ENCODE data around the gene PKP4. TPM values are rescaled to one million over a fixed set of nuclear protein-coding genes. Genes with fewer than 3 reads are reported as not detected.

The PKP4 gene
- total RNA-seq, 1 experiment from 2014 or later, result 147 TPM

DNA sequence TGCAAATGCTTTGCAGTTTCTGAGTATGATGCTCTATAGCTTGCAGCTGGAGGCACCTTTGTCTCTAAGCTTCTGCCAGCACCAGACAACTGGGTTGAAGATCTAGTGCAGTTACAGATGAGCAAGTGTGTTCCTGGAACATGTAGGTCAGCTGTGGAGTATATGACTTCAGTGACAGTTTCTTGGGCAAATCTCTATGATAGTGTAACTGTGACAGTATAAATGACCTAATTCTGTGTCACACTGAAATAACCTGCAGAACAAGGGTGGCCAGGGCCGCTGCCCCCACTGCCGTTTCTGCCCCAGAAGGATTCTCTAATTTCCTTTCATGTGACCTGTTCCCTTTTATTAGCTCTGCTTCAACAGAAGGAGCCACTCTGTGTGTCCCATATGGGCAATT, 193.1 kb downstream of the PKP4 start:
- Histone ChIP-seq H3K4me1 (no peaks in the 10 kb centered on the region), H3K36me3 (ENCODE audit: control insufficient read depth, insufficient read depth, low read length) (peaks cover 11% of the 10 kb centered on the region), H3K27me3 (replicated peaks; ENCODE audit: control insufficient read depth, insufficient read depth, low read length) (no peaks in the 10 kb centered on the region), H3K9me3 (no peaks in the 10 kb centered on the region), H3K4me3 (ENCODE audit: low read depth, low read length) (no peak overlapping the region)
- H3K36me3 Mint-ChIP-seq (ENCODE audit: insufficient read depth, unreplicated experiment), result peaks cover 14% of the 10 kb centered on the region
- no peak for DNase-seq
- ChIA-PET CTCF (interaction anchor here (1.0 kb wide), 1 partner anchor 96 kb away, joined by 4 read pairs; no protein-coding TSS in a partner anchor), POLR2A (no interaction called here)
- TF ChIP-seq, protein P1, sequence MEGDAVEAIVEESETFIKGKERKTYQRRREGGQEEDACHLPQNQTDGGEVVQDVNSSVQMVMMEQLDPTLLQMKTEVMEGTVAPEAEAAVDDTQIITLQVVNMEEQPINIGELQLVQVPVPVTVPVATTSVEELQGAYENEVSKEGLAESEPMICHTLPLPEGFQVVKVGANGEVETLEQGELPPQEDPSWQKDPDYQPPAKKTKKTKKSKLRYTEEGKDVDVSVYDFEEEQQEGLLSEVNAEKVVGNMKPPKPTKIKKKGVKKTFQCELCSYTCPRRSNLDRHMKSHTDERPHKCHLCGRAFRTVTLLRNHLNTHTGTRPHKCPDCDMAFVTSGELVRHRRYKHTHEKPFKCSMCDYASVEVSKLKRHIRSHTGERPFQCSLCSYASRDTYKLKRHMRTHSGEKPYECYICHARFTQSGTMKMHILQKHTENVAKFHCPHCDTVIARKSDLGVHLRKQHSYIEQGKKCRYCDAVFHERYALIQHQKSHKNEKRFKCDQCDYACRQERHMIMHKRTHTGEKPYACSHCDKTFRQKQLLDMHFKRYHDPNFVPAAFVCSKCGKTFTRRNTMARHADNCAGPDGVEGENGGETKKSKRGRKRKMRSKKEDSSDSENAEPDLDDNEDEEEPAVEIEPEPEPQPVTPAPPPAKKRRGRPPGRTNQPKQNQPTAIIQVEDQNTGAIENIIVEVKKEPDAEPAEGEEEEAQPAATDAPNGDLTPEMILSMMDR (IDR thresholded peaks at IDR 0.05; ENCODE audit: insufficient read depth in 1 of 2, low read depth in 1 of 2, low read length in 1 of 2, severe bottlenecking in 1 of 2, unreplicated experiment in 1 of 2), result no peak
- no peak overlapping the region for H3K4me3 Mint-ChIP-seq (ENCODE audit: unreplicated experiment)
- no TSS peak for BruUV-seq (replicated peaks)
- H3K27me3 Mint-ChIP-seq (ENCODE audit: insufficient read depth, unreplicated experiment), result no peaks in the 10 kb centered on the region
- no peaks in the 10 kb centered on the region for H3K4me1 Mint-ChIP-seq (ENCODE audit: low read depth, unreplicated experiment)
- intact Hi-C loops (cut with micrococcal nuclease; ENCODE audit: unreplicated experiment), result no loop called here
- no peaks in the 10 kb centered on the region for H3K9me3 Mint-ChIP-seq (ENCODE audit: unreplicated experiment)
- no peak overlapping the region for H3K27ac Mint-ChIP-seq (ENCODE audit: unreplicated experiment)

DNA sequence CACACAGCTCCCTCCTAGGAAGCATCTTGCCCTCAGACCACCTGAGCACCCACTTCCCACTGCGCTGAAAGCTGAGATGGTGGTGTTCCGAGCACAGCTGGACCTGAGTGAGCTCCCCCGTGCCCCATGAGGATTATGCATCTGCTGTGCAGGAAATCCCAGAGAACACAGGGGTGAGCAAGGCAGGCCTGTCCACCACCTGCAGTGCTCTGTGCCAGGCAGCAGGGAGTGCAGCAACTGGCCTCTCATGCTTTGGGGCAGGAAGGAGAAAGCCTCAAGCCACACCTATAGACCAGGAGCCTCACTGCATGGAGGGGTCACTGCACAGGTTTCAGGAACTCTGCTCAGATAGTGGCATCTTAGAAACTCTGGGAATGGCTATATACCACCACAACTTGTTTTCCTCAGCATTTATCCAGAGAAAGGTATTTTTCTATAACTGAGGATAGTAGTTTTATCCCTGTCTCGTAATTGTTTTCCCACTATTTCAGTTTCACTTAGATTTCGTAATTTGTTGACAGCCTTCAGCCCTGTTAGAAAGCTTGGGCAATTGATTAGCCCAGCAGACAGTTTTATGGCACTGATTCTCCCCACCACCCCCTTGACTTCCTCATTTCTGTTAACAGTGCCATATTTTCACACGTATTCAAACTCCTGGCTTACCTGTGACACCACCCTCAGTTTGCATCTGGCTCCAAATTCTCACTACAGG, 194.1 kb downstream of the PKP4 start:
- no peak overlapping the region for H3K4me3 ChIP-seq (ENCODE audit: low read depth, low read length)
- ChIA-PET POLR2A (no interaction called here), CTCF (interaction anchor here (1.0 kb wide), 1 partner anchor 95 kb away, joined by 4 read pairs; no protein-coding TSS in a partner anchor)
- no peaks in the 10 kb centered on the region for H3K9me3 ChIP-seq
- H3K36me3 ChIP-seq (ENCODE audit: control insufficient read depth, insufficient read depth, low read length), result peaks cover 11% of the 10 kb centered on the region
- TF ChIP-seq, protein P1 (IDR thresholded peaks at IDR 0.05; ENCODE audit: insufficient read depth in 1 of 2, low read depth in 1 of 2, low read length in 1 of 2, severe bottlenecking in 1 of 2, unreplicated experiment in 1 of 2), result peak in 1 of 2 experiments; percentile 9
- no peak overlapping the region for H3K27ac Mint-ChIP-seq (ENCODE audit: unreplicated experiment)
- peak in 1 of 2 experiments; percentile 11 for DNase-seq
- no peak overlapping the region for H3K4me3 Mint-ChIP-seq (ENCODE audit: unreplicated experiment)
- H3K27me3 ChIP-seq (replicated peaks; ENCODE audit: control insufficient read depth, insufficient read depth, low read length), result no peaks in the 10 kb centered on the region
- no peaks in the 10 kb centered on the region for H3K27me3 Mint-ChIP-seq (ENCODE audit: insufficient read depth, unreplicated experiment)
- intact Hi-C loops (cut with micrococcal nuclease; ENCODE audit: unreplicated experiment), result no loop called here
- no peaks in the 10 kb centered on the region for H3K4me1 Mint-ChIP-seq (ENCODE audit: low read depth, unreplicated experiment)
- BruUV-seq (replicated peaks), result no TSS peak
- peaks cover 7% of the 10 kb centered on the region for H3K36me3 Mint-ChIP-seq (ENCODE audit: insufficient read depth, unreplicated experiment)
- H3K9me3 Mint-ChIP-seq (ENCODE audit: unreplicated experiment), result no peaks in the 10 kb centered on the region
- no peaks in the 10 kb centered on the region for H3K4me1 ChIP-seq

DNA sequence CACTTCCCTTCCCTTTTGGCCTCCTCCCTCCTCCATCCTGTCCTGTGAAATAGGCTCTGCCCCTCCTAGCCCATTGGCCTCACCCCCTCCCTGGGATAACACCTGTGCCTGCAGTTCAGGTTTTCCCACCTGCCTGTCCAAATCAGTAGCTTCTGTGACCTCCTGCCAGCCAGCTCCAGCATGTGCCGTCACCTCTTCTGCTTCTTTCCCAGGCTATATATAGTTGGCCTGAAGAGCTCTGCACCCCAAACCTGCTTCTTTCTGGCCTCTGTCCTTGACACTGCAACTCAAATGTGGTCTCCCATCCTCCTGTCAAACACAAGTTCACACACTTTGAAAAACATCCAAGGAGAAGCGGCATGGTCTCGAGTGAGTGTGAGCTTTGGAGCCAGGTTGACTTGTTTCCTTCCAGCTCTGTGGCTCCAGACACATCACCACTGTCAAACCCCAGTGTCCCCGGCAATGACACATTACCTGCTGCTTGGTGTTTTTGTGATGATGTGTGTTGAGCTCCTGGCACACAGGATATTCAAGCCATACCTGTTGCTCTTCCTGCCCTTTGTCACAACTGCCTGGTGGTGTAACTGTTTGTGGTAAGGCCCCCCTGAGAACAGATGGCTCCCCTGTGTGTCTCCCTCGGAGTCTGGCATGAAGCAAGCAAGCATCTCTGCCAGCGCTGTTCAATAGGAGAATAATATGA, 194.8 kb downstream of the PKP4 start:
- no peaks in the 10 kb centered on the region for H3K27me3 ChIP-seq (replicated peaks; ENCODE audit: control insufficient read depth, insufficient read depth, low read length)
- BruUV-seq (replicated peaks), result no TSS peak
- TF ChIP-seq, protein P1 (IDR thresholded peaks at IDR 0.05; ENCODE audit: insufficient read depth in 1 of 2, low read depth in 1 of 2, low read length in 1 of 2, severe bottlenecking in 1 of 2, unreplicated experiment in 1 of 2), result no peak
- CTCF ChIA-PET, result interaction anchor here (0.6 kb wide), 1 partner anchor 1340 kb away, joined by 3 read pairs; no protein-coding TSS in a partner anchor
- Mint-ChIP-seq H3K27me3 (ENCODE audit: insufficient read depth, unreplicated experiment) (no peaks in the 10 kb centered on the region), H3K9me3 (ENCODE audit: unreplicated experiment) (no peaks in the 10 kb centered on the region), H3K4me1 (ENCODE audit: low read depth, unreplicated experiment) (no peaks in the 10 kb centered on the region), H3K4me3 (ENCODE audit: unreplicated experiment) (no peak overlapping the region), H3K27ac (ENCODE audit: unreplicated experiment) (no peak overlapping the region), H3K36me3 (ENCODE audit: insufficient read depth, unreplicated experiment) (peaks cover 7% of the 10 kb centered on the region)
- peaks cover 11% of the 10 kb centered on the region for H3K36me3 ChIP-seq (ENCODE audit: control insufficient read depth, insufficient read depth, low read length)
- no peaks in the 10 kb centered on the region for H3K4me1 ChIP-seq
- H3K4me3 ChIP-seq (ENCODE audit: low read depth, low read length), result no peak overlapping the region
- no peaks in the 10 kb centered on the region for H3K9me3 ChIP-seq
- intact Hi-C loops (cut with micrococcal nuclease; ENCODE audit: unreplicated experiment), result no loop called here
- POLR2A ChIA-PET, result no interaction called here
- DNase-seq, result no peak
